ENCODE results near the gene EXOC6B. TPM values are rescaled to one million over a fixed set of nuclear protein-coding genes. Genes with fewer than 3 reads are reported as not detected.

EXOC6B gene
- total RNA-seq, 2 donors from 2014 or later = 51.3 to 68.9 TPM

DNA sequence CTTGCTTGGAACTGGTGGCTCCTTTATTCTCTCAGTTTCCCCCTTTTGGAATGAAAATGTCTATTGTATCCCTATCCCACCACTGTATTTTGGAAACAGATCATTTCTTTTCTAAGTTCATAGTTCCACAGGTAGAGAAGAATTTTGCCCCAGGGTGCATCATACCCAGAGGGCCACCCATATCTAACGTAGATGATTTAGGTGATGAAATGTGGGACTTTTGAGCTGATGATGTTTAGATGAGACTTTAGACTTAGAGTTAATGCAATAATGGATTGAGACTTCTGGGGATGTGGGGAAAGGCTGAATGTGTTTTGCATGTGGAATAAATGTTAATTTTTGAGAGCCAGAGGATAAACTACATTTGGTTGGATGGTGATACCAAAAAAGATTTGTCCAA is 570.3 kb downstream of the EXOC6B start:
- peaks cover 6% of the 10 kb centered on the region for H3K9me3 ChIP-seq (ENCODE audit: control insufficient read depth, low read length)
- Mint-ChIP-seq H3K36me3 (ENCODE audit: low read depth) (no peaks in the 10 kb centered on the region), H3K4me3 (no peak overlapping the region), H3K4me1 (peaks cover 2% of the 10 kb centered on the region), H3K9me3 (peaks cover 4% of the 10 kb centered on the region), H3K27ac (no peak overlapping the region), H3K27me3 (ENCODE audit: insufficient read depth) (no peaks in the 10 kb centered on the region)
- no peak overlapping the region for H3K9ac ChIP-seq (ENCODE audit: extremely low read depth, low read length, poor library complexity, severe bottlenecking)
- no peaks in the 10 kb centered on the region for H3K4me1 ChIP-seq (ENCODE audit: control insufficient read depth, insufficient read depth, low read length)
- no peaks in the 10 kb centered on the region for H3K27me3 ChIP-seq (ENCODE audit: control insufficient read depth, insufficient read depth, low read length, poor library complexity, severe bottlenecking)
- no peaks in the 10 kb centered on the region for H3K36me3 ChIP-seq (ENCODE audit: control insufficient read depth, insufficient read depth, low read length)
- DNase-seq = no peak
- no peak for TF ChIP-seq CTCF (conservative IDR thresholded peaks at IDR 0.05)
- WGBS, 2 experiments (ENCODE audit: insufficient coverage in 1 of 2, insufficient read length in 1 of 2) = 96 to 100% methylated on average over 1 of the region's 1 CpG
- no peak overlapping the region for H3K4me3 ChIP-seq (ENCODE audit: low read length)
- H3K27ac ChIP-seq (ENCODE audit: low read depth, low read length) = no peak overlapping the region

DNA sequence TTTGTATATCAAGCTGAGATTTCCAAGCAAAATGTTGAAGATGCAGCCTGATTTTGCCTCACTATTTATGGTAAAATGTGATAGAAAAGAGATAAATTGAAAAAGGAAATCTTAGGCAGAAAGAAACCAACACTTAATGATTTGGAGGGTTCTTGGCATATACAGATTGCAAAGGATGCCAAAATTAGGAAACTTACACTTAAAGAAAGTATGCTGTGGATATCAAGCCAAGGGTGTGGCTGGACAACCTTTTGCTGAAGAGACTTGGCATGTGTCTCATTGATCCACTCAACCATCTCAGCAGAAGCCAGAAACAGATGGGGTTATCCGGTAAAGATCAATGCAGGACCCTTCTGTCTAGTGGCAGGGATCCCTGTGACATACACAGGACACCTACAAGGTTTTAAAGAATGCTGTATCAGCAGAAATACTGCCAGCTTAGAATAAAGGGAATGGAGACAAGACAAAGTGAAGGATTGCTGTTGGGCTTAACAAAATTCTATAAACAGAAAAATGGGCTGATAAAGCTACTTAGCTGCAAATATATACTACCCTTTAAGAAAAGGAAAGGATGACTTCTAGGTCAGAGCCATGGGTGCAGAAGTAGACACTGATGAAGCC is 570.9 kb downstream of the EXOC6B start:
- Histone ChIP-seq H3K9me3 (ENCODE audit: control insufficient read depth, low read length) (peaks cover 6% of the 10 kb centered on the region), H3K4me3 (ENCODE audit: low read length) (no peak overlapping the region), H3K9ac (ENCODE audit: extremely low read depth, low read length, poor library complexity, severe bottlenecking) (no peak overlapping the region), H3K27me3 (ENCODE audit: control insufficient read depth, insufficient read depth, low read length, poor library complexity, severe bottlenecking) (no peaks in the 10 kb centered on the region), H3K36me3 (ENCODE audit: control insufficient read depth, insufficient read depth, low read length) (no peaks in the 10 kb centered on the region), H3K4me1 (ENCODE audit: control insufficient read depth, insufficient read depth, low read length) (no peaks in the 10 kb centered on the region), H3K27ac (ENCODE audit: low read depth, low read length) (no peak overlapping the region)
- Mint-ChIP-seq H3K9me3 (peaks cover 4% of the 10 kb centered on the region), H3K4me1 (peaks cover 2% of the 10 kb centered on the region), H3K4me3 (no peak overlapping the region), H3K36me3 (ENCODE audit: low read depth) (no peaks in the 10 kb centered on the region), H3K27ac (no peak overlapping the region), H3K27me3 (ENCODE audit: insufficient read depth) (no peaks in the 10 kb centered on the region)
- WGBS, 2 experiments (ENCODE audit: insufficient coverage in 1 of 2, insufficient read length in 1 of 2) = 91 to 100% methylated on average over 1 of the region's 1 CpG
- TF ChIP-seq CTCF (conservative IDR thresholded peaks at IDR 0.05) = no peak
- no peak for DNase-seq

DNA sequence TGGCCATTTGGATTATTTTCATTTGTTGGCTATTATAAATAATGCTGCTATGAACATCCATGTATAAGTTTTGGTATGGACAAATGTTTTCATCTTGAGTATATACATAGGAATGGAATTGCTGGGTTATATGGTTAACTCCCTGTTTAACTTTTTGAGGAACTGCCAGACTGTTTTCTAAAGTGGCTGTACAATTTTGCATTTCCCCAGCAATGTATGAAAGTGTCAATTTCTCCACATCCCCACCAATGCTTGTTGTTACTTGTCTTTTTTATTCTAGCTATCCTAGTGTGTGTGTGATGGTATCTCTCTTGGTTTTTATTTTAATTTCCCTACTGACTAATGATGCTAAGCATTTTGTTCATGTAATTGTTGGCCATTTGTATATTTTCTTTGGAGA is 587.5 kb downstream of the EXOC6B start:
- Histone ChIP-seq H3K9me3 (ENCODE audit: control insufficient read depth, low read length) (no peaks in the 10 kb centered on the region), H3K4me1 (ENCODE audit: control insufficient read depth, insufficient read depth, low read length) (no peaks in the 10 kb centered on the region), H3K27ac (ENCODE audit: low read depth, low read length) (no peak overlapping the region), H3K36me3 (ENCODE audit: control insufficient read depth, insufficient read depth, low read length) (no peaks in the 10 kb centered on the region), H3K4me3 (ENCODE audit: low read length) (no peak overlapping the region), H3K9ac (ENCODE audit: extremely low read depth, low read length, poor library complexity, severe bottlenecking) (no peak overlapping the region), H3K27me3 (ENCODE audit: control insufficient read depth, insufficient read depth, low read length, poor library complexity, severe bottlenecking) (no peaks in the 10 kb centered on the region)
- Mint-ChIP-seq H3K36me3 (ENCODE audit: low read depth) (no peaks in the 10 kb centered on the region), H3K27ac (no peak overlapping the region), H3K27me3 (ENCODE audit: insufficient read depth) (no peaks in the 10 kb centered on the region), H3K4me1 (peaks cover 10% of the 10 kb centered on the region), H3K4me3 (no peak overlapping the region), H3K9me3 (no peaks in the 10 kb centered on the region)
- no peak for TF ChIP-seq CTCF (conservative IDR thresholded peaks at IDR 0.05)
- DNase-seq = no peak
